ENCODE measurements around the gene PDGFC. TPM values are rescaled to one million over a fixed set of nuclear protein-coding genes. Genes with fewer than 3 reads are reported as not detected.

Gene PDGFC
- total RNA-seq, 1 experiment from 2014 or later = 14.5 TPM

DNA sequence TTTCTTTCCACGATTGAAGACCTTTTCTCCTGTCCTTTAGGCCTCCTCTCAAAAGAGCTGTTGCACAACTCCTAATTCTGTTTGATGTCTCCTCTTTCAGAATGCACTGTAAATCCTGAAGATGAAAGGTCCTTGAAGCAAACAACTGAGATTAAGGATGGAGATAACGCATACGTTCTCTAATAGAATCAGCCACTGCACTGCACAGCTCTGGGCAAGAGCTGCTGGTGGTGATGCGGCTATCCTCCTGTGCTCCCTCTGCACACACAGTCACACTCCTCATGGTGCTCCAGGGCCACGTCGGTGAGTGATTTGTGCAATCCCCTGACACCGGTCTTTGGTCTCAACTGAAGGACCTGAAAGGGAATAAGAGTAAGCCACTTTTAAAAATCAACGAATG is 208.7 kb downstream of the PDGFC start:
- H3K4me3 ChIP-seq (ENCODE audit: low read depth in 2 of 2, low read length in 2 of 2) = no peak overlapping the region
- ATAC-seq (no peak), DNase-seq (ENCODE audit: low read depth, low spot score) (no peak)
- intact Hi-C loops (cut with micrococcal nuclease; ENCODE audit: unreplicated experiment) (no loop called here), in situ Hi-C loops (cut with HindIII; ENCODE audit: low pct_unique_long_range_greater_than_20kb, low sequenced_read_pairs) (no loop called here)
- H3K4me1 ChIP-seq (ENCODE audit: control insufficient read depth, insufficient read depth, low read length) = no peaks in the 10 kb centered on the region
- H3K27ac ChIP-seq (ENCODE audit: low read length) = no peak overlapping the region
- BruUV-seq (replicated peaks) = no TSS peak
- CTCF ChIA-PET = interaction anchor here (0.6 kb wide), 1 partner anchor 56 kb away, joined by 3 read pairs; no protein-coding TSS in a partner anchor
- POLR2A ChIA-PET = no interaction called here
- no peaks in the 10 kb centered on the region for H3K27me3 ChIP-seq (ENCODE audit: control insufficient read depth, insufficient read depth, low read length)
- no peaks in the 10 kb centered on the region for H3K9me3 ChIP-seq (ENCODE audit: control insufficient read depth, insufficient read depth, low read depth, low read length)
- TF ChIP-seq TCF7L2 (IDR thresholded peaks at IDR 0.05; ENCODE audit: low read depth, low read length) = no peak
- TF ChIP-seq, protein P1, sequence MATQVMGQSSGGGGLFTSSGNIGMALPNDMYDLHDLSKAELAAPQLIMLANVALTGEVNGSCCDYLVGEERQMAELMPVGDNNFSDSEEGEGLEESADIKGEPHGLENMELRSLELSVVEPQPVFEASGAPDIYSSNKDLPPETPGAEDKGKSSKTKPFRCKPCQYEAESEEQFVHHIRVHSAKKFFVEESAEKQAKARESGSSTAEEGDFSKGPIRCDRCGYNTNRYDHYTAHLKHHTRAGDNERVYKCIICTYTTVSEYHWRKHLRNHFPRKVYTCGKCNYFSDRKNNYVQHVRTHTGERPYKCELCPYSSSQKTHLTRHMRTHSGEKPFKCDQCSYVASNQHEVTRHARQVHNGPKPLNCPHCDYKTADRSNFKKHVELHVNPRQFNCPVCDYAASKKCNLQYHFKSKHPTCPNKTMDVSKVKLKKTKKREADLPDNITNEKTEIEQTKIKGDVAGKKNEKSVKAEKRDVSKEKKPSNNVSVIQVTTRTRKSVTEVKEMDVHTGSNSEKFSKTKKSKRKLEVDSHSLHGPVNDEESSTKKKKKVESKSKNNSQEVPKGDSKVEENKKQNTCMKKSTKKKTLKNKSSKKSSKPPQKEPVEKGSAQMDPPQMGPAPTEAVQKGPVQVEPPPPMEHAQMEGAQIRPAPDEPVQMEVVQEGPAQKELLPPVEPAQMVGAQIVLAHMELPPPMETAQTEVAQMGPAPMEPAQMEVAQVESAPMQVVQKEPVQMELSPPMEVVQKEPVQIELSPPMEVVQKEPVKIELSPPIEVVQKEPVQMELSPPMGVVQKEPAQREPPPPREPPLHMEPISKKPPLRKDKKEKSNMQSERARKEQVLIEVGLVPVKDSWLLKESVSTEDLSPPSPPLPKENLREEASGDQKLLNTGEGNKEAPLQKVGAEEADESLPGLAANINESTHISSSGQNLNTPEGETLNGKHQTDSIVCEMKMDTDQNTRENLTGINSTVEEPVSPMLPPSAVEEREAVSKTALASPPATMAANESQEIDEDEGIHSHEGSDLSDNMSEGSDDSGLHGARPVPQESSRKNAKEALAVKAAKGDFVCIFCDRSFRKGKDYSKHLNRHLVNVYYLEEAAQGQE (IDR thresholded peaks at IDR 0.05; ENCODE audit: insufficient read depth in 1 of 2, low read depth in 2 of 2, low read length in 1 of 2) = no peak
- no peak for TF ChIP-seq SIN3A (IDR thresholded peaks at IDR 0.05; ENCODE audit: borderline replicate concordance, insufficient read depth, low read depth, low read length)
- no peak for TF ChIP-seq POLR2AphosphoS5 (IDR thresholded peaks at IDR 0.05; ENCODE audit: low read depth, low read length)
- TF ChIP-seq, protein P2, sequence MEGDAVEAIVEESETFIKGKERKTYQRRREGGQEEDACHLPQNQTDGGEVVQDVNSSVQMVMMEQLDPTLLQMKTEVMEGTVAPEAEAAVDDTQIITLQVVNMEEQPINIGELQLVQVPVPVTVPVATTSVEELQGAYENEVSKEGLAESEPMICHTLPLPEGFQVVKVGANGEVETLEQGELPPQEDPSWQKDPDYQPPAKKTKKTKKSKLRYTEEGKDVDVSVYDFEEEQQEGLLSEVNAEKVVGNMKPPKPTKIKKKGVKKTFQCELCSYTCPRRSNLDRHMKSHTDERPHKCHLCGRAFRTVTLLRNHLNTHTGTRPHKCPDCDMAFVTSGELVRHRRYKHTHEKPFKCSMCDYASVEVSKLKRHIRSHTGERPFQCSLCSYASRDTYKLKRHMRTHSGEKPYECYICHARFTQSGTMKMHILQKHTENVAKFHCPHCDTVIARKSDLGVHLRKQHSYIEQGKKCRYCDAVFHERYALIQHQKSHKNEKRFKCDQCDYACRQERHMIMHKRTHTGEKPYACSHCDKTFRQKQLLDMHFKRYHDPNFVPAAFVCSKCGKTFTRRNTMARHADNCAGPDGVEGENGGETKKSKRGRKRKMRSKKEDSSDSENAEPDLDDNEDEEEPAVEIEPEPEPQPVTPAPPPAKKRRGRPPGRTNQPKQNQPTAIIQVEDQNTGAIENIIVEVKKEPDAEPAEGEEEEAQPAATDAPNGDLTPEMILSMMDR (IDR thresholded peaks at IDR 0.05) = no peak
- H3K36me3 ChIP-seq (ENCODE audit: control insufficient read depth, insufficient read depth, low read length) = no peaks in the 10 kb centered on the region

DNA sequence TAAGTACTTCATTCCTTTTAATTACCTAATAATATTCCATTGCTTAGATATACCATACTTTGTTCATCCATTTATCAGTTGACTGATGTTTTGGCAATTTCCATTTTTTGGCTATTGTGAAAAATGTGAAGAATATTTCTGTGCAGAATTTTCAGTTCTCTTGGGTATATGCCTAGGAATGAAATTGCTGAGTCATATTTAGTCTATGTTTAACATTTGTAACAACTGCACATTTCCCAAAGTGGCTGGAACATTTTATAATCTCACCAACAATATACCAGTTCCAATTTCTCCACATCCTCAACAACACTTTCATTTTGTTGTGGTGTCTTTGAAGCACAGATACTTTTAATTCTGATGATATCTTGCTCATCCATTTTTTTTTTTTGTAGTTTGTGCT is 215.5 kb downstream of the PDGFC start:
- no peak for ATAC-seq
- intact Hi-C loops (cut with micrococcal nuclease; ENCODE audit: unreplicated experiment) = no loop called here
- no peaks in the 10 kb centered on the region for H3K27me3 ChIP-seq (ENCODE audit: control insufficient read depth, insufficient read depth, low read length)

More for the DNA sequence above, 215.5 kb downstream of the PDGFC start:
- in situ Hi-C loops (cut with HindIII; ENCODE audit: low pct_unique_long_range_greater_than_20kb, low sequenced_read_pairs) = no loop called here
- Histone ChIP-seq H3K4me3 (ENCODE audit: low read depth in 2 of 2, low read length in 2 of 2) (no peak overlapping the region), H3K9me3 (ENCODE audit: control insufficient read depth, insufficient read depth, low read depth, low read length) (no peaks in the 10 kb centered on the region), H3K4me1 (ENCODE audit: control insufficient read depth, insufficient read depth, low read length) (no peaks in the 10 kb centered on the region), H3K36me3 (ENCODE audit: control insufficient read depth, insufficient read depth, low read length) (no peaks in the 10 kb centered on the region), H3K27ac (ENCODE audit: low read length) (no peak overlapping the region)
- POLR2A ChIA-PET = no interaction called here
- no peak for DNase-seq (ENCODE audit: low read depth, low spot score)
- no TSS peak for BruUV-seq (replicated peaks)
- CTCF ChIA-PET = no interaction called here
- TF ChIP-seq, protein P2 (IDR thresholded peaks at IDR 0.05) = no peak
- TF ChIP-seq TCF7L2 (IDR thresholded peaks at IDR 0.05; ENCODE audit: low read depth, low read length) (no peak), POLR2AphosphoS5 (IDR thresholded peaks at IDR 0.05; ENCODE audit: low read depth, low read length) (no peak), SIN3A (IDR thresholded peaks at IDR 0.05; ENCODE audit: borderline replicate concordance, insufficient read depth, low read depth, low read length) (no peak)
- TF ChIP-seq, protein P1 (IDR thresholded peaks at IDR 0.05; ENCODE audit: insufficient read depth in 1 of 2, low read depth in 2 of 2, low read length in 1 of 2) = no peak

All from Panc1 (cell line).